Measurements from ENCODE around the gene CCDC13.

Gene CCDC13

GRCh38 chr3:42735019-42735418, 38.0 kb downstream of the CCDC13 start:
- Histone ChIP-seq H3K4me3 (ENCODE audit: low read depth, low read length) (no peak overlapping the region), H3K9me3 (no peaks in the 10 kb centered on the region)
- no peak for DNase-seq

GRCh38 chr3:42734263-42734860, 38.7 kb downstream of the CCDC13 start:
- TF ChIP-seq CTCF (IDR thresholded peaks at IDR 0.05; ENCODE audit: low read depth, low read length) = no peak
- Histone ChIP-seq H3K4me3 (ENCODE audit: low read depth, low read length) (no peak overlapping the region), H3K36me3 (no peaks in the 10 kb centered on the region), H3K4me1 (no peaks in the 10 kb centered on the region), H3K27me3 (no peaks in the 10 kb centered on the region), H3K9me3 (no peaks in the 10 kb centered on the region)
- DNase-seq = no peak

More at GRCh38 chr3:42735019-42735418, 38.0 kb downstream of the CCDC13 start:
- no peaks in the 10 kb centered on the region for H3K27me3 ChIP-seq
- no peak for TF ChIP-seq CTCF (IDR thresholded peaks at IDR 0.05; ENCODE audit: low read depth, low read length)
- H3K36me3 ChIP-seq = no peaks in the 10 kb centered on the region
- H3K4me1 ChIP-seq = no peaks in the 10 kb centered on the region

DNA sequence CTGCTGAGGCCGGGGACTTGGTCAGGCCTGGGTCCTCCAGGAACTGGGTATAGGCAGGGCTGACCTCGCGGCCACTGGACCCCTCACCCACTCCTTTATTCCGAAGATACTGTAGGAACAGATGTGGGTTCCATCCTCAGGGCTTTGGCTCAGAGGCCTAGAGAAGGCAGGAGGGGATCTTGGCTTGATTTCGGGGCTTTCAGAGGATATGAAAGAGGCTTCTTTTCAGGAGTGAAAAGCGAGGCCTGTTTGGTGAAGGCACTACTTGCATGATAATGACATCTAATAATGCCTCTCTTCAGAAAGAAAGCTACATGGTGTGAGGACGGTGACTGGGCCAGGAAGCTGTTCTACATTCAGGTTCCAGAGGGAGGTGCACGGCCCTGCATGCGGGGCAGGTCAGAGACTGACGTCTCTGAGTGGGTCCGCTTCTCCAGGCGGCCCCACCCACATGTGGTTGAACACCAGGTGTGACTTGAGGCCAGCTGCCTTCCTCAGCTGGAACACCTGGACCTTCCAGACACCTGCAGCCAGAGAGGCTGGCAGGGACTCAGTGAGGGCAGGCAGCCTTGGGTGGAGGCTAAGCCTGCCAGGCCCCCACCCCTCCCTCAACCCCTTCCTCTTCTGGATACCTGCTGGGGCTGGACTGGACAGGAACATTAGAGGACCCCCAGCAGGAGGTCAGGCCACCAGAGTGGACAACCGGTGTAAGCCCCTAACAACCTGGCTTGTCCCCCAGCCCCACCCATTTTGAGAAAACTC, 39.4 kb downstream of the CCDC13 start:
- H3K4me3 ChIP-seq (ENCODE audit: low read depth, low read length) = no peak overlapping the region
- H3K4me1 ChIP-seq = no peaks in the 10 kb centered on the region
- no peak for DNase-seq
- no peaks in the 10 kb centered on the region for H3K27me3 ChIP-seq
- no peaks in the 10 kb centered on the region for H3K36me3 ChIP-seq
- H3K9me3 ChIP-seq = no peaks in the 10 kb centered on the region
- no peak for TF ChIP-seq CTCF (IDR thresholded peaks at IDR 0.05; ENCODE audit: low read depth, low read length)

DNA sequence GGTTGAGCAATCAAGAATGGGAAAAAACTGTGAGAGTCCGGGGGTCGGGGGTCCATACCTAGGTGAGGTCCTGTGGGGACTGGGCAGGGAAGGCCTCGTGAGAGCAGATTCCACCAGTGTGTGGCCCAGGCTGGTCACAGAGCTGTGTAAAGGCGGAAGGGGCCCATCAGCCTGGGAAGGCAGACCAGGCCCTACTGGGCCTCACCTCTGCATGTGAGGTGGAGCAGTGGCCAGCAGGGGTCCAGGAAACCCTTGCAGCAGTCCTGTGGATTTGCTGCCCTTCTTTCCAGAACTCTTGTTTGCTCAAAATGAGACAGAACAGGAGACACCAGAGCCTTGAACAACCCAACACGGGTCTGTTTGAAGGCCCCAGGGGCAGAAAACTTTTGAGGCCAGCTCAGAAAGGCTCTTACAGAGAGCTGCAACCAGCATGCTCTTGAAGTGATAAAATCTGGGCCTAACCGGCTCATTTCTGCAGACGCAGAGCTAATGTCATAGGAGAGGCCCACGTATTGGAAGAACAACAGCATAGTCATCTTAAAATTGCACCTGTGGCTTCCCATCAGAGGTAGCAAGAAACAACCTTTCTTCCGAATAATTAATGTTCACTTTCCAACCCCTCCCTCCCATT, 40.1 kb downstream of the CCDC13 start:
- Histone ChIP-seq H3K9me3 (no peaks in the 10 kb centered on the region), H3K4me3 (ENCODE audit: low read depth, low read length) (no peak overlapping the region), H3K36me3 (no peaks in the 10 kb centered on the region), H3K4me1 (no peaks in the 10 kb centered on the region), H3K27me3 (no peaks in the 10 kb centered on the region)
- DNase-seq = no peak
- TF ChIP-seq CTCF (IDR thresholded peaks at IDR 0.05; ENCODE audit: low read depth, low read length) = peak; percentile 23; the same call in 1 of the 2 replicates

DNA sequence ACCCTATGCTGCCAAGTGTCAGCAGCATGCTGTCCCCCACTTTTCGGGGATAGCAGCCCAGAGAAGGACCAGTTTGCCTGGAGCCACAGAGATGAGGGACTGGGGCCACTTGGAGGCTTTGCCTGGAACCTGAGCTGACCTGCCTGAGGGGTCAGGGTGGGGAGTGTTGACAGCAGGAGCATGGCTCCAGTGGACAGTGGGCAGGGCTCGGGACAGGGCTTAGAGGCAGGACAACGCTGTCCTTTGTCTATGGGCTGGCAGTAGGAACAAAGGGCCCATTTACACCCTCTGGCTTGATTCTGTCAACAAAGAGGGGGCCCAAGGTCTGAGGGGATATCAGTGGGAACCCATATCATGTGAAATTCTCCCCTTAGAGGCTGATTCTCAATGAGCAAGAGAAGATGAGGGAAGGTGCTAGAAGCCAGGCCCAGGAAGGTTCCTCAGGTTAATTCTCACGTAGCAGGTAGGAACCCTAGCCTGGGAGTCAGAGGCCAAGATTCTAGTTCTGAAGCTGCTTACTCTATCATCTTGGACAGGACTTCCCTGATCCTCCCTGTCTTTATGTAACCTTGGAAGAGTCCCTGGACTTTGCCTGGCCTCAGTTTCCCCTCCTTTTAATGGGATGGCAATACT, 40.7 kb downstream of the CCDC13 start:
- Histone ChIP-seq H3K4me1 (no peaks in the 10 kb centered on the region), H3K27me3 (no peaks in the 10 kb centered on the region)
- no peak for DNase-seq

More for the DNA sequence above, 40.7 kb downstream of the CCDC13 start:
- no peak overlapping the region for H3K4me3 ChIP-seq (ENCODE audit: low read depth, low read length)
- no peaks in the 10 kb centered on the region for H3K9me3 ChIP-seq
- H3K36me3 ChIP-seq = no peaks in the 10 kb centered on the region
- no peak for TF ChIP-seq CTCF (IDR thresholded peaks at IDR 0.05; ENCODE audit: low read depth, low read length)
